ENCODE results near the gene CLCN3.

GRCh38 chr4:169601016-169601771, 19.2 kb upstream of the CLCN3 start:
- TF ChIP-seq POLR2AphosphoS5 (IDR thresholded peaks at IDR 0.05) (no peak), CTCF (IDR thresholded peaks at IDR 0.05) (no peak)
